Measurements from ENCODE around the gene NHSL2. TPM values are rescaled to one million over a fixed set of nuclear protein-coding genes. Genes with fewer than 3 reads are reported as not detected.

Gene NHSL2
- total and polyA plus RNA-seq, 8 donors, result under 0.01 to 6.4 (median 1.7) TPM

DNA sequence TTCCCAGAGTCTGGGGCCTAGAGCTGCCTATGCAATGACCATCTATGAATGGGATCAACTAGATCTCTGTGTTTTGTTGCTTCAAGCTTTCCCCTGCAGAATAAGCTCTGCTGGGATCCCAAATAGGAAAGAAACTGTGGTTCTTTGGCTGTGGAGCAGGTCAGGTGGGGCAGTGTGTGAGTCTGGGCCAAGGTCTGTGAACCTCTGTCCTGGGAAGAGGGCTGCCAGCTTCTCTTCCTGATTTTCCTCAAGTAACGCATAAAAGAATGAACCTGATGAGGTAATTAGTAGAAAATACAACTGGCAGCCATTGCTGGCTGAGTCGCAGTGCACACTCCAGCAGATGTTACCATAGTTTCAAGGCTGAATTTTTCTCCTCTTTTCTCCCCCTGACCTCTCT is 266.3 kb downstream of the NHSL2 start:
- Histone ChIP-seq H3K4me3 (no peak overlapping the region), H3K27me3 (peaks cover 0 to 12% (median 0%) of the 10 kb centered on the region in 3 donors), H3K36me3 (no peaks in the 10 kb centered on the region), H3K4me1 (peaks cover 0 to 6% (median 2%) of the 10 kb centered on the region in 4 donors), H3K27ac (no peak overlapping the region), H3K9me3 (no peaks in the 10 kb centered on the region)
- DNase-seq, result no peak
- WGBS, 5 donors, result 75 to 91% (median 77%) methylated on average over 2 of the region's 2 CpGs
- TF ChIP-seq POLR2AphosphoS5 (IDR thresholded peaks at IDR 0.05) (no peak), CTCF (IDR thresholded peaks at IDR 0.05) (no peak), EP300 (IDR thresholded peaks at IDR 0.05) (no peak), POLR2A (IDR thresholded peaks at IDR 0.05) (no peak)
- intact Hi-C loops (cut with DNase I; ENCODE audit: low total_unique reads), result no loop called here

- Histone ChIP-seq H3K4me1 (peaks cover 0 to 23% (median 14%) of the 10 kb centered on the region in 4 donors), H3K4me3 (peak overlapping the region in 2 of 4 donors; percentile 64 to 79), H3K36me3 (no peaks in the 10 kb centered on the region), H3K27ac (peak overlapping the region in 4 of 5 donors; percentile 78 to 85 (median 84)), H3K9me3 (no peaks in the 10 kb centered on the region), H3K27me3 (peaks cover 0 to 7% (median 0%) of the 10 kb centered on the region in 3 donors)
- intact Hi-C loops (cut with DNase I; ENCODE audit: low total_unique reads), result no loop called here
- TF ChIP-seq POLR2AphosphoS5 (IDR thresholded peaks at IDR 0.05), result no peak
- TF ChIP-seq POLR2A (IDR thresholded peaks at IDR 0.05), result no peak
- no peak for TF ChIP-seq EP300 (IDR thresholded peaks at IDR 0.05)
- no peak for TF ChIP-seq CTCF (IDR thresholded peaks at IDR 0.05)
- 18 to 72% (median 32%) methylated on average over 1 of the region's 1 CpG for whole genome bisulfite sequencing, 5 donors
- DNase-seq, result peak in 1 of 2 donors; percentile 6
Observed at GRCh38 chrX:72180539-72180938, 269.9 kb downstream of the NHSL2 start.

- WGBS, 5 donors, result 0 to 23% (median 4%) methylated on average over 37 to 46 of the region's 46 CpGs
- peaks cover 0 to 23% (median 14%) of the 10 kb centered on the region in 4 donors for H3K4me1 ChIP-seq
- H3K27ac ChIP-seq, result peak within 1 kb of the TSS; percentile 64 to 85 (median 84)
Observed at GRCh38 chrX:72181178-72182125, 270.8 kb downstream of the NHSL2 start, which contains the start of gene PIN4. TSS of gene PIN4 (plus strand) at chrX:72181757. CDS start at chrX:72181786, 29 bp downstream.

More at GRCh38 chrX:72181178-72182125, 270.8 kb downstream of the NHSL2 start, which contains the start of gene PIN4:
- TF ChIP-seq CTCF (IDR thresholded peaks at IDR 0.05) (no peak), POLR2A (IDR thresholded peaks at IDR 0.05) (no peak), EP300 (IDR thresholded peaks at IDR 0.05) (no peak), POLR2AphosphoS5 (IDR thresholded peaks at IDR 0.05) (peak; percentile 21 to 66 (median 28))
- H3K4me3 ChIP-seq, result peak within 1 kb of the TSS; percentile 57 to 79 (median 62)
- H3K27me3 ChIP-seq, result peaks cover 0 to 7% (median 0%) of the 10 kb centered on the region in 3 donors
- no peaks in the 10 kb centered on the region for H3K9me3 ChIP-seq
- peak; percentile 84 to 98 for DNase-seq
- peaks cover 0 to 4% (median 1%) of the 10 kb centered on the region in 4 donors for H3K36me3 ChIP-seq
- intact Hi-C loops (cut with DNase I; ENCODE audit: low total_unique reads), result no loop called here
